MM.1S (cell line): ENCODE measurements around the gene GZF1.

Experiments
- DNase-seq: peaks from one replicate; pipeline ENCODE4 v3.0.0-alpha.2; 2015
- H2AFZ ChIP-seq: fragments of 300-600 bp; sonication (generic); 2 replicates; pipeline ENCODE4 v1.6.0; 2016; ENCODE audit warnings: antibody characterized with exemption, low read length
- H3F3A ChIP-seq: fragments of 300-600 bp; sonication (generic); 2 replicates; pipeline ENCODE4 v1.6.1; 2016; ENCODE audit warnings: mild to moderate bottlenecking, antibody characterized with exemption, low read length, moderate library complexity, mixed read lengths; ENCODE audit not compliant: insufficient read depth
- H3K27ac ChIP-seq: fragments of 300-600 bp; sonication (generic); 2 replicates; pipeline ENCODE4 v1.5.1; 2016; ENCODE audit warnings: mild to moderate bottlenecking, low read length
- H3K27me3 ChIP-seq: fragments of 300-600 bp; sonication (generic); replicated peaks from 2 replicates; pipeline ENCODE4 v1.6.0; 2016; ENCODE audit warnings: low read length; ENCODE audit not compliant: insufficient read depth
- H3K36me3 ChIP-seq: fragments of 300-600 bp; sonication (generic); replicated peaks from 2 replicates; pipeline ENCODE4 v1.6.1; 2016; ENCODE audit warnings: mild to moderate bottlenecking, low read length, mixed read lengths; ENCODE audit not compliant: insufficient read depth
- H3K4me1 ChIP-seq: fragments of 300-600 bp; sonication (generic); 2 replicates; pipeline ENCODE4 v1.6.1; 2016; ENCODE audit warnings: low read length, mixed read lengths
- H3K4me2 ChIP-seq: fragments of 300-600 bp; sonication (generic); 2 replicates; pipeline ENCODE4 v1.6.0; 2016; ENCODE audit warnings: low read depth, low read length
- H3K4me3 ChIP-seq: fragments of 300-600 bp; sonication (generic); 2 replicates; pipeline ENCODE4 v1.5.1; 2016; ENCODE audit warnings: low read length, mixed read lengths
- H3K79me2 ChIP-seq: fragments of 300-600 bp; sonication (generic); 2 replicates; pipeline ENCODE4 v1.6.1; 2016; ENCODE audit warnings: mixed run types, low read length, mixed read lengths
- H3K9ac ChIP-seq: fragments of 300-600 bp; sonication (generic); 2 replicates; pipeline ENCODE4 v1.6.1; 2016; ENCODE audit warnings: low read length, mixed read lengths
- H3K9me2 ChIP-seq: fragments of 300-600 bp; sonication (generic); replicated peaks from 2 replicates; pipeline ENCODE4 v1.6.1; 2016; ENCODE audit warnings: mild to moderate bottlenecking, low read length, mixed read lengths; ENCODE audit not compliant: insufficient read depth
- H3K9me3 ChIP-seq: fragments of 300-600 bp; sonication (generic); replicated peaks from 2 replicates; pipeline ENCODE4 v1.6.1; 2016; ENCODE audit warnings: mild to moderate bottlenecking, low read length, mixed read lengths; ENCODE audit not compliant: insufficient read depth
- H4K20me1 ChIP-seq: fragments of 300-600 bp; sonication (generic); 2 replicates; pipeline ENCODE4 v1.6.1; 2016; ENCODE audit warnings: mild to moderate bottlenecking, low read length, moderate library complexity, mixed read lengths; ENCODE audit not compliant: insufficient read depth
- CTCF ChIP-seq: fragments of 300-600 bp; sonication (generic); IDR thresholded peaks from 2 replicates; pipeline ENCODE4 v1.5.1; 2016; ENCODE audit warnings: antibody characterized with exemption, low read length, mixed read lengths
- EZH2 ChIP-seq: fragments of 300-600 bp; sonication (generic); optimal IDR thresholded peaks from 2 replicates; pipeline ENCODE3; 2017; ENCODE audit warnings: low read depth, mild to moderate bottlenecking, antibody characterized with exemption, low read length, mixed read lengths
- EZH2phosphoT487 ChIP-seq: fragments of 300-600 bp; sonication (generic); IDR thresholded peaks from 2 replicates; pipeline ENCODE4 v1.6.1; 2018; ENCODE audit warnings: antibody characterized with exemption, low read length

Gene GZF1

GRCh38 chr20:23369072-23369823 is 7.3 kb downstream of the GZF1 start:
- H3K9me3 ChIP-seq, result no peaks in the 10 kb centered on the region
- no peak overlapping the region for H2AFZ ChIP-seq
- no peak overlapping the region for H3K4me3 ChIP-seq
- peaks cover 27% of the 10 kb centered on the region for H3K4me1 ChIP-seq
- peaks cover 12% of the 10 kb centered on the region for H3F3A ChIP-seq
- H3K27me3 ChIP-seq, result no peaks in the 10 kb centered on the region
- H4K20me1 ChIP-seq, result no peaks in the 10 kb centered on the region
- no peak overlapping the region for H3K27ac ChIP-seq
- H3K79me2 ChIP-seq, result peaks cover 55% of the 10 kb centered on the region
- no peak overlapping the region for H3K4me2 ChIP-seq
- peaks cover 5% of the 10 kb centered on the region; the same call in 1 of the 2 replicates for H3K36me3 ChIP-seq
- TF ChIP-seq EZH2 (no peak), CTCF (no peak), EZH2phosphoT487 (no peak)
- H3K9me2 ChIP-seq, result no peaks in the 10 kb centered on the region
- DNase-seq, result no peak
- H3K9ac ChIP-seq, result no peak overlapping the region

GRCh38 chr20:23370274-23370673 is 8.3 kb downstream of the GZF1 start:
- H3K9me3 ChIP-seq, result no peaks in the 10 kb centered on the region
- H3K36me3 ChIP-seq, result peaks cover 5% of the 10 kb centered on the region; the same call in 1 of the 2 replicates
- H3K4me1 ChIP-seq, result peaks cover 26% of the 10 kb centered on the region
- TF ChIP-seq EZH2phosphoT487 (no peak), EZH2 (no peak), CTCF (no peak)
- peaks cover 12% of the 10 kb centered on the region for H3F3A ChIP-seq
- H4K20me1 ChIP-seq, result no peaks in the 10 kb centered on the region
- no peaks in the 10 kb centered on the region for H3K27me3 ChIP-seq
- H3K79me2 ChIP-seq, result peaks cover 45% of the 10 kb centered on the region
- no peak overlapping the region for H2AFZ ChIP-seq
- no peak for DNase-seq
- no peak overlapping the region for H3K27ac ChIP-seq
- no peaks in the 10 kb centered on the region for H3K9me2 ChIP-seq
- H3K4me2 ChIP-seq, result no peak overlapping the region
- H3K9ac ChIP-seq, result no peak overlapping the region
- no peak overlapping the region for H3K4me3 ChIP-seq

GRCh38 chr20:23370873-23371272 is 8.9 kb downstream of the GZF1 start:
- no peak overlapping the region for H3K27ac ChIP-seq
- H3K9me3 ChIP-seq, result no peaks in the 10 kb centered on the region
- TF ChIP-seq EZH2 (no peak), EZH2phosphoT487 (no peak), CTCF (no peak)
- H3K4me1 ChIP-seq, result peaks cover 20% of the 10 kb centered on the region
- peaks cover 5% of the 10 kb centered on the region; the same call in 1 of the 2 replicates for H3K36me3 ChIP-seq
- no peaks in the 10 kb centered on the region for H4K20me1 ChIP-seq
- no peak overlapping the region for H2AFZ ChIP-seq
- peaks cover 8% of the 10 kb centered on the region for H3F3A ChIP-seq
- no peaks in the 10 kb centered on the region for H3K27me3 ChIP-seq
- H3K9me2 ChIP-seq, result no peaks in the 10 kb centered on the region
- H3K4me2 ChIP-seq, result no peak overlapping the region
- H3K79me2 ChIP-seq, result peaks cover 39% of the 10 kb centered on the region
- no peak overlapping the region for H3K9ac ChIP-seq
- no peak overlapping the region for H3K4me3 ChIP-seq
- DNase-seq, result no peak
